Osteoblast (primary cell): ENCODE measurements around the gene BAD. TPM values are rescaled to one million over a fixed set of nuclear protein-coding genes. Genes with fewer than 3 reads are reported as not detected.

ENCODE experiments used
- DNase-seq: peaks from one replicate; pipeline ENCODE4 v3.0.0; 2011; ENCODE audit warnings: low spot score, mixed read lengths; ENCODE audit not compliant: insufficient read length; ENCODE audit errors: missing footprints
- H2AFZ ChIP-seq: 2 replicates; pipeline ENCODE4 v1.6.0; 2011; ENCODE audit warnings: mild to moderate bottlenecking, low read length
- H3K27ac ChIP-seq: 2 replicates; pipeline ENCODE4 v1.5.1; 2011; ENCODE audit warnings: mild to moderate bottlenecking, low read depth, low read length, moderate library complexity
- H3K27me3 ChIP-seq: 2 replicates; pipeline ENCODE4 v1.6.0; 2012; ENCODE audit warnings: mild to moderate bottlenecking, control low read depth, inconsistent platforms, low read length, moderate library complexity; ENCODE audit not compliant: insufficient read depth
- H3K36me3 ChIP-seq: 2 replicates; pipeline ENCODE4 v1.5.1; 2011; ENCODE audit warnings: mild to moderate bottlenecking, low read length, control low read depth, moderate library complexity; ENCODE audit not compliant: insufficient read depth
- H3K4me1 ChIP-seq: 2 replicates; pipeline ENCODE4 v1.5.1; 2011; ENCODE audit warnings: mild to moderate bottlenecking, low read length, control low read depth, moderate library complexity; ENCODE audit not compliant: insufficient read depth
- H3K4me2 ChIP-seq: 2 replicates; pipeline ENCODE4 v1.6.0; 2011; ENCODE audit warnings: mild to moderate bottlenecking, low read length; ENCODE audit not compliant: insufficient read depth
- H3K4me3 ChIP-seq: fragments of 200-600 bp; sonication (generic); 3 replicates; pipeline ENCODE4 v1.5.1; 2012; ENCODE audit warnings: mild to moderate bottlenecking, low read length, inconsistent platforms; ENCODE audit not compliant: insufficient read depth
- H3K79me2 ChIP-seq: 2 replicates; pipeline ENCODE4 v1.6.0; 2012; ENCODE audit warnings: mild to moderate bottlenecking, low read length, control low read depth, inconsistent platforms; ENCODE audit not compliant: insufficient read depth
- H3K9me3 ChIP-seq: 2 replicates; pipeline ENCODE4 v1.5.1; 2011; ENCODE audit warnings: low read depth, low read length, control low read depth
- H4K20me1 ChIP-seq: 2 replicates; pipeline ENCODE4 v1.6.0; 2012; ENCODE audit warnings: mild to moderate bottlenecking, low read length, control low read depth; ENCODE audit not compliant: insufficient read depth
- CTCF ChIP-seq: IDR thresholded peaks from 2 replicates; pipeline ENCODE4 v1.5.1; 2011; ENCODE audit warnings: mild to moderate bottlenecking, low read depth, low read length, moderate library complexity; ENCODE audit errors: extremely low read depth
- total RNA-seq: library from RNA; depleted of rRNA; stranded (reverse); fragments of >200 nt; gene quantifications from 2 replicates; pipeline ENCODE4 v1.2.3, GENCODE V29; 2012

The BAD gene
- total RNA-seq, 1 donor, result 70.9 TPM

DNA sequence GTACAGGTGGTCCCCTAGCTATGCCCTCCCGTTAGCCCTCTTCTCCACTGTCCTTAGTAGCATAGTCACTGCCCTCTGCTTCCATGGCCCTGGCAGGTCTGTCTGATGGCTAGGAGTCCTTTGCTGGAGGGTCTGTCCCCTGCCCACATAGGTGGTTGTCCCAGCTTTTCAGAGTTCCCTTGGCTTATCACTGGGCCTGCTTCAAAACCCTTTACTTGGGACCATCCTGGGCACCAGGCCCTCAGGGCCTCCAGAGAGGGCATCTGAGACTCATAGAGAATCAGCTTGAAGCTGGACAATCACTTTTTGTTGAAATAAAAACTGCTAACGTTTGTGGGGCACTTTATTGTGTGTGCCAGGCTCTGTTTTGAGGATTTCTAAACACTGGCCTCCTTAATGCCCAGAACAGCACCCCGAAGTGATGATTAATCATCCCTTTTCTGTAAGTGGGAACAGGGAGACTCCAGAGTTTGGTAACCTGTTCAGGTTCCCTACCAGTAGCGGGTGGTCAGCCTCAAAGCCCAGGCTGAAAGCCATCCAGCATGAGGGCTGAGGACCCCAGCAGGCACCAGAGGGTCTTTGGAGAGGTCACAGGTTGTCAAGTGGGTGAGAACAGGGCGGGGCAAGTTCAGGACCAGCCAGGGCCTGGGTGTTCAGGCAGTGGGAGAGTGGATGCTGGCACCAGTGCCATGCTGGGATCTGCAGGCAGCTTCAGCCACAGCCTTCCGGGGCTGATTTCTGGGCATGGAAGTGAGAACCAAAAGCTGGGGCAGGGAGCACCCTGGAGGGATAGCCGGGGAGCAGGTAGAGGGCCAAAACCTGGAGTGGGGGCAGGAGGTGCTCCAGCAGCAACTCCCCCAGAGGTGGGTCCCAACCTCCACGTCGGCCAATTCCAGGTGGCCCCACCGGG lies 6.1 kb upstream of the BAD start:
- no peaks in the 10 kb centered on the region for H3K36me3 ChIP-seq
- H3K4me3 ChIP-seq, result no peak overlapping the region
- no peak overlapping the region for H2AFZ ChIP-seq
- peak; percentile 81 for DNase-seq
- H3K4me2 ChIP-seq, result no peak overlapping the region
- peaks cover 7% of the 10 kb centered on the region for H3K4me1 ChIP-seq
- TF ChIP-seq CTCF, result no peak
- H3K9me3 ChIP-seq, result no peaks in the 10 kb centered on the region
- H3K79me2 ChIP-seq, result peaks cover 6% of the 10 kb centered on the region
- peaks cover 56% of the 10 kb centered on the region for H3K27me3 ChIP-seq
- peaks cover 2% of the 10 kb centered on the region for H4K20me1 ChIP-seq
- no peak overlapping the region for H3K27ac ChIP-seq

- H3K9me3 ChIP-seq, result no peaks in the 10 kb centered on the region
- H3K79me2 ChIP-seq, result peaks cover 10% of the 10 kb centered on the region
- peaks cover 42% of the 10 kb centered on the region for H3K27me3 ChIP-seq
- peak; percentile 53 for DNase-seq
- TF ChIP-seq CTCF, result no peak
- H3K4me1 ChIP-seq, result peaks cover 10% of the 10 kb centered on the region
- H4K20me1 ChIP-seq, result peaks cover 2% of the 10 kb centered on the region
- H3K36me3 ChIP-seq, result no peaks in the 10 kb centered on the region
- no peak overlapping the region for H2AFZ ChIP-seq
- no peak overlapping the region for H3K4me3 ChIP-seq
- no peak overlapping the region for H3K27ac ChIP-seq
- no peak overlapping the region for H3K4me2 ChIP-seq
Observed at GRCh38 chr11:64289002-64289564, 4.6 kb upstream of the BAD start.

- Histone ChIP-seq H3K9me3 (no peaks in the 10 kb centered on the region), H2AFZ (no peak overlapping the region), H4K20me1 (peaks cover 2% of the 10 kb centered on the region), H3K4me3 (no peak overlapping the region), H3K27me3 (peaks cover 35% of the 10 kb centered on the region), H3K27ac (no peak overlapping the region), H3K4me1 (peaks cover 17% of the 10 kb centered on the region), H3K4me2 (no peak overlapping the region), H3K79me2 (peaks cover 17% of the 10 kb centered on the region), H3K36me3 (no peaks in the 10 kb centered on the region)
- no peak for TF ChIP-seq CTCF
- no peak for DNase-seq
Observed at GRCh38 chr11:64288353-64288750, 3.9 kb upstream of the BAD start.

DNA sequence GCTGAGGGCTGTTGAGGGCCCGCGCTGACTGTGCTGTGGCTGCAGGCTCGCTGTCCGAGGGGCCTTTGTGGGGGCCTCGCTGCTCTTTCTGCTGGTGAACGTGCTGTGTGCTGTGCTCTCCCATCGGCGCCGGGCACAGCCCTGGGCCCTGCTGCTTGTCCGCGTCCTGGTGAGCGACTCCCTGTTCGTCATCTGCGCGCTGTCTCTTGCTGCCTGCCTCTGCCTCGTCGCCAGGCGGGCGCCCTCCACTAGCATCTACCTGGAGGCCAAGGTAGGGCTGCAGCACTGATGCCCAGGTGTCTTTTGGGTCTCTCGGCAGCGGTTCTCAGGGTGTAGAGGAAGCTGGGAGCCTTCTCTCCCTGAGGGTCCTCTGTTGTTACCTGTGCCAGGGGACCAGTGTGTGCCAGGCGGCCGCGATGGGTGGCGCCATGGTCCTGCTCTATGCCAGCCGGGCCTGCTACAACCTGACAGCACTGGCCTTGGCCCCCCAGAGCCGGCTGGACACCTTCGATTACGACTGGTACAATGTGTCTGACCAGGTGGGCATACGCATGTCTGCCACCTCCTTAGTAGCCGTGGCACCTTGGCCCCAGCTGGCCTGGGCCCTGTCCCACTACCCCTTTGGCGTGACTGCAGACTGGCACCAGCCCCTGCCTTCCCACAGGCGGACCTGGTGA lies 3.3 kb upstream of the BAD start:
- Histone ChIP-seq H4K20me1 (peaks cover 2% of the 10 kb centered on the region), H3K27me3 (peaks cover 30% of the 10 kb centered on the region), H3K4me3 (no peak overlapping the region), H3K9me3 (no peaks in the 10 kb centered on the region), H3K36me3 (peaks cover 3% of the 10 kb centered on the region), H3K4me1 (peaks cover 21% of the 10 kb centered on the region), H3K79me2 (peaks cover 23% of the 10 kb centered on the region), H3K27ac (no peak overlapping the region), H2AFZ (no peak overlapping the region), H3K4me2 (no peak overlapping the region)
- no peak for TF ChIP-seq CTCF
- peak; percentile 86 for DNase-seq
